HG03280 (cell line): ENCODE results near the gene SLC25A42.
"Not testable (repeated sequence)": the region's sequence is repeated elsewhere in the genome, so short reads cannot be mapped to it uniquely, and the experiment has no call there.

ENCODE experiments used
- ATAC-seq: cut with Tn5 transposase; IDR thresholded peaks from one replicate; pipeline ENCODE4 v1.9.1; 2021; ENCODE audit warnings: mild to moderate bottlenecking, moderate library complexity; ENCODE audit not compliant: unreplicated experiment

The SLC25A42 gene

DNA sequence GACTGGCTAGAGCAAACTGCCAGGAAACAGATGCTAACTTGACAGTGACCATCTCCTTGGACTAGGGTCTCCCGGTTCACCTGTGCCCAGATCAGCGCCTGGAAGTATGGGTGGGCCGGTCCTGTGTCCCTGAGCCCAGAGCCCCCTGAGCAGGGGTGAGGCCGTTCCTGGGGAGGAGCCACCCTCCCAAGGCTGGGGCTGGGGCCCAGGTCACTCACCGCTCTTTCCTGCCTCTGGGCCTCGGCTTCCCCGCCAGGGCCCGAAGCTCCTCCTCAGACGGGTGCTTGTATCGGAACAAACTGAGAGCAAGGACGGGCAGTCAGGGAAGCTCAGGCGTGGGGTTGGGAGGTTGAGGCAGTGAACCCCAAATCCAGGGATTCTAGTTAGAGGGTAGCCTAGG is 69.1 kb downstream of the SLC25A42 start:
- no peak for ATAC-seq

- no peak for ATAC-seq
These were observed 70.2 kb downstream of the SLC25A42 start for GRCh38 chr19:19133985-19134384.

GRCh38 chr19:19134687-19135158 is 70.9 kb downstream of the SLC25A42 start:
- ATAC-seq = no peak

DNA sequence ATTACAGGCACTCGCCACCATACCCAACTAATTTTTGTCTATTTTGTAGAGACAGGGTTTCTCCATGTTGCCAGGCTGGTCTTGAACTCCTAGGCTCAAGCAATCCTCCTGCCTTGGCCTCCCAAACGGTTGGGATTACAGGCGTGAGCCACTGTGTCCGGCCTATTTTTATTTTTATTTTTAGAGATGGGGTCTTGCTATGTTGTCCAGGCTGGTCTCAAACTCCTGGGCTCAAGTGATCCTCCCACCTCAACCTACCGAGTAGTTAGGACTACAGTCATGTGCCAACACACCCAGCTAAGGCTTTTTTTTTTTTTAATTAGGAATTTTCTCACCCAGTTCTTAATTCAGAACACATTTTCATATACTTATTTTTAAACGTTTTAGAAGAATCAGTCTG is 71.9 kb downstream of the SLC25A42 start:
- not testable (repeated sequence) for ATAC-seq

GRCh38 chr19:19137556-19138108 is 73.8 kb downstream of the SLC25A42 start:
- no peak for ATAC-seq

DNA sequence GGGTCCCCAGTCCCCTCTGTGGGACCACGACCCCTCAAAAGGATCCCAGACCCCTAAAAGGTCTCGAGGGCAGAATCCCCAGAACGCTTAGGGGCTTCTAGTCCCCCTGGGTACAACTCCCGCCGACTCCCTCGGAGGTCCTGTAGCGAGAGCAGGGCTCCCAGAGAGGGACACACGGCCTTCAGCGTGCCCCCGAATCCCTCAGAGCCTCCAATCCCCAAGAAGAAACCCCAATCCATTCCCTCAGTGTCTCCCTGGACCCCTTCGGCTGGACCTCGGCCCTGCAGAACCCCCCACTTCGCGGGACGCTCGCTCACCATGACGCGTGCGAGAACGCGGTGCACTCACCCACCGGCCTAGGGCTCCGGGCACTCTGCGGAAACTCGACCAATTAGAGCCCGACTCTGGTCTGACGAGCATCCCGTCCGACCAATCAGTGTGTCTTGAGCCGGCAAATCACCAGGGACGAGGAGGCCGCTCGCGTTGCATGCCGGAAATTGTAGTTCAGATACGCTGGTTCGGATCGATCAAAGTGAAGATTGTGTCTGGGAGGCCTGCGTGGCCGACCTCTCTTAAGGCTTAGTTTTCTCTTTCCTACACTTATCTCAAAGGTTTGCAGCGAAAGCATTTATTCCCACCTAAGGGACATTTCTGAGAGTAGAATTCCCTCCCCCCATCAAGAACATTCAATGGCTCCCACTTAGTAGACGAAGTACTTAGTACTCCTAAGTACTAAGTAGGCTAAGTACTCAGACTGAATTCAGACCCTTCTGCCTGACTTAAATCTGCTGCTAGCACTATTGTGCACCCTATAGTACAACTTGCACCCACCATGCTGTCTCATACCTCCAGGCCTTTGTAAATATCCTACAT is 74.6 kb downstream of the SLC25A42 start, which contains the start of gene TMEM161A:
Gene TMEM161A, minus strand, starts transcription at position 370 of the 873 bp plus-strand sequence. Its CDS starts 50 bp downstream, at position 320.
- ATAC-seq = peak; percentile 99

GRCh38 chr19:19139876-19140229 is 76.1 kb downstream of the SLC25A42 start:
- no peak for ATAC-seq

DNA sequence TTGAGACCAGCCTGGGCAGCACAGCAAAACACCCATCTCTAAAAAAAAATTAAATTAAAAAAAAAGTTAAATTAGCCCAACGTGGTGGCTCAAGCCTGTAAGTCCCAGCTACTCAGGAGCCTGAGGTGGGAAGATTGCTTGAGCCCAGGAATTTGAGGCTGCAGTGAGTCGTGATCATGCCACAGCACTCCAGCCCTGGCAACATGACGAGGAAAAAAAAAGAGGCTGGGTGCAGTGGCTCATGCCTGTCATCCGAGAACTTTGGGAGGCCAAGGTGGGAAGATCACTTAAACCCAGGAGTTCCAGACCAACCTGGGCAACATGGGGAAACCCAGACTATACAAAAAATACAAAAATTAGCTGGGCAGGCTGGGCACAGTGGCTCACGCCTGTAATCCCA is 76.7 kb downstream of the SLC25A42 start:
- no peak for ATAC-seq

DNA sequence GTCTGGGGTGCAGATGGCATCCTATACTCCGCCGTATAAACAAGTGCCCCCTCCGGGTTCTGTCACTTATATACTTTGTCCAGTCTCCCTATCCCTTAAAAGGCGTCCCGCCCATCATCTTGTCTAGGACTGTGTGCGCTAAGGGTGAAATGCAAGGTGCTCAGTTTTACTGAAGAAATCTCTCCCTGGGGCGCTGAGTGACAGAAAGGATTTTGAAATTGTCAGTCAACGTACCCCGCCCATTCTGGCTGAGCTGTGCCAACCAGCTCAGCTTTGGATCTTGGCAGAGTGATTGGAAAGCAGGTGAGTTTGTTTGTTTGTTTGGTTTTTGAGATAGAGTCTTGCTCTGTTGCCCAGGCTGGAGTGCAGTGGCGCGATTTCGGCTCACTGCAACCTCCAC is 78.6 kb downstream of the SLC25A42 start:
- no peak for ATAC-seq

GRCh38 chr19:19145281-19145680 is 81.5 kb downstream of the SLC25A42 start:
- ATAC-seq = no peak

DNA sequence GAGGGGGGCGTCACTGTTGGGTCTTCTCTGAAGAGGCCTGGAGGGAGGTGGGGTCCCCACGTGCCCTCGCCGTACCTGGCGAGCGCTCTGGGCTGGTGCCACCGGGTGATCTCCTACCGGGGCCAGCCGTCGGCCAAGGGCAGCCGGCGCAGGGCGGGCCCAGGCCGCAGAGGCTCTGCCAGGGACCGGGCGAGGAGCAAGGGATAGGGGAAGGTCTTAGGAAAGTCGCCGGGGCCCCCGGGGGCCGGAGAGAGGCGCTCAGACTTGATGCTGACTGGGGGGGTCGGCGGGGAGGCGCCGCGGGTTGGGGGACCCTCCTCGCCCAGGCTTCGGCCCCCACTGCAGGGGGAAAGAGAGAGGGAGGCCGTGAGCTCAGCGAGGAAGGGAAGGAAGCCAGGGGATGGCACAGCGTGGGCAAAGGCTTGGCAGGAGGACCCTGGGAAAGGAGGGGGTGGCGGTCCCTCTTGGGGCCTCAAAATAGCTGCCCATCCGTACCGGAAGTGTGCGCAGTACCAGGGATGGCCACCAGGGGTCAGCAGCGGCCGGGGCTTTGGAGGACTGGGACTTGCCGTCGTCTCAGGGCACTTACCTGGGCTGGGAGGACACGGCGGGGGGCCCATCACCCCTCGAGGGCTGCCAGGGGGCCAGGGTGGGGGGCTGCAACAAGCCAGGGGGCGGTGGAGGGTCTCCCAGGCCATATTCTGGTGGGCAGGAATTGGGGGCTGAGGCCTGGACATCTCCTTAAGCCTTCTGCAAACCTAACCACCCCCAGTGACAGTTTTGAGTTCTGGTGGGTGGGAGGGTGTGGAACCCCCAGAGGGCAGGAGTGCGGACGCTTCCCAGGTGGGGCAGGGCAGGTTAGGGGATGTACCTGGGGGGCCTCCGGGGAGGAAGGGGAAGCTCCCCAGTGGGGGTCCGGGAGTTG is 82.2 kb downstream of the SLC25A42 start:
- no peak for ATAC-seq

- ATAC-seq = no peak
These were observed 83.1 kb downstream of the SLC25A42 start for GRCh38 chr19:19146865-19147264.

GRCh38 chr19:19147344-19147743 is 83.5 kb downstream of the SLC25A42 start:
- ATAC-seq = no peak

DNA sequence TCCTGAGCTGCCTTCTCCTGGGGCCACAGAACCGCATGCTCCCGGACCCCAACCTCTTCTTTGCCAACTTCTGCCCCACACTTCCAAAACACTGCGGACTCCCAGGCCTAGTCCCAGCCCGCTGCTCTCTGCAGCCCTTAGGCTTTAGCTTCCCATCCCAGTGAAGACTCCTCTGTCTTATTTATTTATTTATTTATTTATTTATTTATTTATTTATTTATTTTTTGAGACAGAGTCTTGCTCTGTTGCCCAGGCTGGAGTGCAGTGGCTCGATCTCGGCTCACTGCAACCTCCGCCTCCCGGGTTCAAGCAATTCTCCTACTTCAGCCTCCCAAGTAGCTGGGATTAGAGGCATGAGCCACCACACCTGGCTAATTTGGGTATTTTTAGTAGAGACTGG is 84.7 kb downstream of the SLC25A42 start:
- ATAC-seq = not testable (repeated sequence)

DNA sequence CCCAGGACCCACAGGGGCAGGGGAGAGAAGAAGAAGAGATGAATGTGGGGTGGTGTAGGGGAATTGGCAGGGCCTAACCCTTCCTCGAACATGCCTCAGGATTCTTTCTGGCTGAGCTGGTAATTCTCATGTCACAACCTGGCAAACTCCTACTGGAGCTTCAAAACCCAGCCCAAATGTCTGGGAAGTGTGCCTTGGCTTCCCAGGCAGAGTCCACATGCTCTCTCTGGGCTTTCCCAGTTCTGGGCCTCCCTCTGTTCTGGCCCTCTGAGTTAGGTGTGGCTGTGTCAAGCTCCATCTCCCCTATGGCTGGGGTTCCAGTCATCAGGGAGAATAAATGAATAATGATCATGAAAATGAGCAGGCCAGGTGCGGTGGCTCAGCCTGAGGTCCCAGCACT is 85.6 kb downstream of the SLC25A42 start:
- ATAC-seq = no peak

GRCh38 chr19:19151418-19151817 is 87.6 kb downstream of the SLC25A42 start:
- ATAC-seq = no peak

DNA sequence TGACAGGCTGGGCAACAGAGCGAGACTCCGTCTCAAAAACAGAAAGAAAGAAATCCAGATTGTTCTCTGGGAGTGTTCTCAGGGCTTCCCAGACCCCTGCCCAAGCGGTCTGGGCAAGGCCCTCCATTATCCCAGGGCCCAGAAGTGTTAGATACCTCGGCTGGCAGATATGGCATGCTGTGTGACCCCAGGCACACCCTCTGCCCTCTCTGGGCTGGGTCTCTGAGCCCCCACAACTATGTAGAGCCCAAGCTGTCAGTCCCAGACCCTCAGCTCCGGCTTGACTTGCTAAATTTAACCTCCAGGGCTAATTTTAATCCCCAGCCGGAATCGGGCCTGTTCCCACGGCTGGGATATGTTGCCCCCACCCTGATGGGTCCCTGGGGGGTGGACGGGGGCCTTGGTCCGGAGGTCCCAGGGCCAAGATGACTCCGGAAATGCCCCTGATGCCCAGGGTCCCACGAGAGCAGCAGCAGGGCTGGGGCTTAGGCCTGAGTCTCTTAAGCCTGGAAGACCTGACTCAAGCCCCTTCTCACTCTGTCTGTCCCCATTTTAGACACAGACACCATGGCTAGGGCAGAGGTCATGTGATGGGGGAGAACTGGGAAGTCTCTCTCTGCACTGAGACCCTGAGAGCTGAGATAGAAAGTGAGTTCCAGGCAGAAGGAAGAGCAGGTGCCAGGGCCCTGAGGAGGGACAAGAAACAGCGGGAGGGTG is 89.0 kb downstream of the SLC25A42 start:
- ATAC-seq = no peak

DNA sequence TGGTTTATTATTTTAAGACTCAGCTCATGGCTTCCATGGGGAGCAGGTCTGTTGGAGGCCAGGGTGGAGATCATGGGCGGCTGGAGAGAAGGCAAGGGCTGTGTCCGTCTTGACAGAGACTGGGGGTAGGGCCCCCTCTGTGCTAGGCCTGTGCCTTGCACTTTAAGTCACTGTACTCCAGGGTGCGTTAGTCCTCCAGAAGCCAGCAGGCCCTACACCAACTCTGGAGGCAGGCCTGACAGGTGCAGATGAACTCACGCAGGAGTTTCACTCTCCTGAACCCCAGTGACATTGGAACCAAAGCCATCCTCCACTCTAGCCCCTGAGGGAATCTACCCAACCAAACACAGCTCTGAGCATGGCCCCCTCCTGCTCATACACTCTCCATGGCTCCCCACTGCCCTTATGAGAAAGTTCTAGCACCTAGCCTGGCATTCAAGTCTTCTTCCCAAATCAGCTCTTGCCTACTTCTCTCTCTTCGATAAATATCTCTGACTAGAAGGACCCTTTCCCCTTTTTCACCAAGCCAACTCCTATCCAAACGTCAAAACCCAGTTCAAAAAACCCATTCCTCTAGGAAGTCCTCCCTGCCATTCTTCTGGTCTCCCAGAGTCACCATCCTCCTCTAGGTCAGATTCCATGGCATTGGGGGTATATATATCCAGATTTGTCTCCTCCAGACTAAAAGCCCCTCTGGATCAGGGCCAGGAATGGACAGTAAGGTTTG is 91.1 kb downstream of the SLC25A42 start:
- ATAC-seq = no peak

DNA sequence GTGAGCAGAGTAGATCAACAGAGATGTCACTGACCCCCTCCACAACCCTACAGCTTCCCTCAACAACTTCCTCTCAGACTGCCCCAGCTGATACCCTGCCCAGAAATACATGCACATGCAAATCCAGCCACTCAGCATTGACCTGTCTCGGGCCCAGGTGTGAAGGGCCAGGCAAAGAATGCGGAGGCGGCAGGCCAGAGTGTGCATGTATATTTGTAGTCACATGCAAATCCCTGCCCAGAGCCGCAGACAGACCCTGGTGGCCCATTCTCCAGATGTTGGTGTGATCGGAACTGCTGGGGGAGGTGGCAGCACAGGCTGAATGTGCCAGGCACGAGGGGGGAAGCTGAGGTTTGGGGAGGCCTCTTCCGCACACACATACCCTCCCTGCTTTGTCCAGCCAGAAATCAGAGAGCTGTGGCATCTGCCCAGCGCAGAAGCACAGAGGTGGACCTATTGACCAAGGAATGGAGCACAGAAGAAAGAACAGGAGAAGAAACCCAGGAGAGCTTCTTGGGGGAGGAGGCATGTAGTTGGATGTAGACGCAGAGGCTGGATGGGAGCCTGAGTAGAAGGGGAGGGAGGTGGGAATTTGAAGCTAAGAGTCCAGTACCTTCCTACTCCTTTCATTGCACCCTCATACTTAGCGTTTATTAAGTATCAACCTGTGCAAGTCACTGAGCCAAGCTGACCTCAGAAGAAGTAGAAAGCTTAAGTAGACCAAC is 91.9 kb downstream of the SLC25A42 start:
- ATAC-seq = peak; percentile 76
